ENCODE data around the gene CRIM1.

Gene CRIM1

DNA sequence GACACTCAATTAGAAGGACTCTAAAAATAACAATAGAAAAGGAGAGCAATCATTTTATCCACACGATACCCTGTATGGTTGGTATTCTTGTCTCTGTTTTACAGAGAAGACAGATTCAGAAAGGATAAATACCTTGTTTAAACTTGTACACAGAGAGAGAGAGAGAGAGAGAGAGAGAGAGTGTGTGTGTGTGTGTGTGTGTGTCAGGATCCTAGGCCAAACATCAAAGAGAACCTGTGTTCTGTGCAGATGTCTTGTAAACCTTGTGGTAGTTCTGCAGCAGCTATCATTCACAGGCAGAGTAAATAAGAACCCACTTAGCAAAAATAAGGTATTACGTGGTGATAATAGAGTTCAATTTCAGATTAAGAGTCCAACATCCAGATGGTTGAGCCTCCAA, 4.3 kb upstream of the CRIM1 start:
- ChIA-PET POLR2A (ENCODE audit: low non-redundant PET) (no interaction called here), CTCF (interaction anchor here (0.6 kb wide), 1 partner anchor 174 kb away, joined by 3 read pairs; no protein-coding TSS in a partner anchor)
- no peak overlapping the region for H3K27ac ChIP-seq
- TF ChIP-seq CTCF (conservative IDR thresholded peaks at IDR 0.05; ENCODE audit: low read depth), result no peak
- DNase-seq (ENCODE audit: low spot score), result no peak

DNA sequence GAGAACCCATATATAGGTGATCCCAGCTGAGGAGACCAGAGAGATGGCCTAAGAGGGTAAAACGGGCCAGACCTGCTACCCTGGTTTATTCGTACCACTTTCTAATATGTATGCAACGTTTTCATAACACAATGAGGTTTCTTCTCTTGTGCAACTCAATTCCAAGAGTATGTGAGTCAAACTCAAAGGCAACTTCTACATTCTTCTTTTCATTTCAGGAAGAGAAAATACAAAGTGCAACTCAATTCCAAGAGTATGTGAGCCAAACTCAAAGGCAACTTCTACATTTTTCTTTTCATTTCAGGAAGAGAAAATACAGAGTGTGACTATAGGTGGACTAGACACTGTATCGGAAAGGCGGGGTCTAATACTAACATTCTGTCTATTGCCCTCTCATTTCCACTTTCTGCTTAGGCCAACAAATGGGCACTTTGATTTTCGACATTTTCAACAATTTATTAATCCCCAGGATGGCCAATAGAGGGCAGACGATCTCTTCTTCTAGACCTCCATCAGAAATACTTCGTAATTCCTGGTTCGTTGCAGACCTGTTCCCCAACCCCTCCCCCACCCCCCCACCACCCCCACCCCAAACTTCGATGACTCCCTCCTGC, 3.7 kb upstream of the CRIM1 start:
- no peak for DNase-seq (ENCODE audit: low spot score)
- peak; percentile 61 for TF ChIP-seq CTCF (conservative IDR thresholded peaks at IDR 0.05; ENCODE audit: low read depth)
- ChIA-PET CTCF (interaction anchor here (0.7 to 1.1 kb wide), 3 partner anchors 108 to 1183 kb away, joined by 3 to 4 read pairs (median 3); no protein-coding TSS in a partner anchor), POLR2A (ENCODE audit: low non-redundant PET) (no interaction called here)
- H3K27ac ChIP-seq, result no peak overlapping the region

GRCh38 chr2:36352701-36353100, 2.9 kb upstream of the CRIM1 start:
- POLR2A ChIA-PET (ENCODE audit: low non-redundant PET), result no interaction called here
- no peak for TF ChIP-seq CTCF (conservative IDR thresholded peaks at IDR 0.05; ENCODE audit: low read depth)
- CTCF ChIA-PET, result interaction anchor here (0.5 to 1.1 kb wide), 11 partner anchors 14 to 1183 kb away, joined by 3 to 5 read pairs (median 3); no protein-coding TSS in a partner anchor
- H3K27ac ChIP-seq, result no peak overlapping the region
- no peak for DNase-seq (ENCODE audit: low spot score)

DNA sequence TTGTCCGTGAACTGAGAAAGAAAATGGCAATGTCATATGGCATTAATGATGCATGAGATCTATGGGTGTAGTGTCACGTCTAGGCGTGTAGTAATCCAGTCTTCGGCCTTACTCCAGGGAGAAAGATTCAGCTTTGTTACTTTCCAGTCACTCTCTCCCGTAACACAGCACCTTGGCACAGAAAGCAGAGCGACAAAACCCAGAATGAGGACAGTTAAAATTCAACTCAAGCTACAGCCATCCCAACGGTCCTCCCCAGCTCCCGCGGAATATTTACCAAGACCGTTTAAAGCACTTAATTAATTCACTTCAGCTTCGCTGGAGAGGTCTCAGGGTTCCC, 797 bp upstream of the CRIM1 start:
- DNase-seq (ENCODE audit: low spot score), result no peak
- no peak for TF ChIP-seq CTCF (conservative IDR thresholded peaks at IDR 0.05; ENCODE audit: low read depth)
- ChIA-PET CTCF (interaction anchor here (0.6 to 1.0 kb wide), 5 partner anchors 206 to 1827 kb away, joined by 3 read pairs; no protein-coding TSS in a partner anchor), POLR2A (ENCODE audit: low non-redundant PET) (no interaction called here)
- H3K27ac ChIP-seq, result peak overlapping the region; percentile 96

DNA sequence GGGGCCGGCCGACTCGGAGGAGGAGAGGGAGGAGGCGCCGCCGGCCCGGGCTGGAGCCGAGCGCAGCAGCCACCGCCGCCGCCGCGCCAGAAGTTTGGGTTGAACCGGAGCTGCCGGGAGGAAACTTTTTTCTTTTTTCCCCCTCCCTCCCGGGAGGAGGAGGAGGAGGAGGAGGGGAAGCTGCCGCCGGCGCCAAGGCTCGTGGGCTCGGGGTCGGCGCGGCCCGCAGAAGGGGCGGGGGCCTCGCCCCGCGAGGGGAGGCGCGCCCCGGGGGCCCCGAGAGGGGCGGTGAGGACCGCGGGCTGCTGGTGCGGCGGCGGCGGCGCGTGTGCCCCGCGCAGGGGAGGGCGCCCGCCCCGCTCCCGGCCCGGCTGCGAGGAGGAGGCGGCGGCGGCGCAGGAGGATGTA, 316 bp downstream of the CRIM1 start:
- DNase-seq (ENCODE audit: low spot score), result no peak
- POLR2A ChIA-PET (ENCODE audit: low non-redundant PET), result no interaction called here
- peak overlapping the region; percentile 96 for H3K27ac ChIP-seq
- CTCF ChIA-PET, result interaction anchor here (0.6 to 1.0 kb wide), 3 partner anchors 68 to 309 kb away, joined by 3 read pairs; no protein-coding TSS in a partner anchor
- no peak for TF ChIP-seq CTCF (conservative IDR thresholded peaks at IDR 0.05; ENCODE audit: low read depth)

DNA sequence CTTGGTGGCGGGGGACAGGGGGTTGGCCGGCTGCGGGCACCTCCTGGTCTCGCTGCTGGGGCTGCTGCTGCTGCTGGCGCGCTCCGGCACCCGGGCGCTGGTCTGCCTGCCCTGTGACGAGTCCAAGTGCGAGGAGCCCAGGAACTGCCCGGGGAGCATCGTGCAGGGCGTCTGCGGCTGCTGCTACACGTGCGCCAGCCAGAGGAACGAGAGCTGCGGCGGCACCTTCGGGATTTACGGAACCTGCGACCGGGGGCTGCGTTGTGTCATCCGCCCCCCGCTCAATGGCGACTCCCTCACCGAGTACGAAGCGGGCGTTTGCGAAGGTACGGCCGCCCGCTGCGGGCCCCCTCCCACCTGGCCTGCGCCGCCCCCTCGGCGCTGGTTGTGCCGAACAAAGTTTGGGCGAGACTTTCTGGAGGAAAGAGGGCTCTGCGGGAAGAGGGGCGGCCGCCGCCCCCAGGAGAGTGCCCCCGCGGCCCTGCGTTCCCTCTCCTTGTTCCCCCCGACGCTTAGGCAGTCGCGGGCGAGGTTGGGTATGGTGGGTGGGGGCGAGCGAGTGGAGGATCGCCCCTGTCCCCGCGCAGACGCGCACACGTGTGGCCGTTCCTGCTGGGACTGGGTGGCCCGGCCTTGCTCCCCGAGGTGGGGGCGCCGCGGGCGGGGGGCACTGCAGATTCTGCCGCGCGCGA, 866 bp downstream of the CRIM1 start:
- POLR2A ChIA-PET (ENCODE audit: low non-redundant PET), result no interaction called here
- DNase-seq (ENCODE audit: low spot score), result no peak
- no peak for TF ChIP-seq CTCF (conservative IDR thresholded peaks at IDR 0.05; ENCODE audit: low read depth)

More for the DNA sequence above, 866 bp downstream of the CRIM1 start:
- CTCF ChIA-PET, result interaction anchor here (0.6 to 1.9 kb wide), 4 partner anchors 16 to 143 kb away, joined by 3 to 8 read pairs (median 3); no protein-coding TSS in a partner anchor
- H3K27ac ChIP-seq, result peak overlapping the region; percentile 96

Measured in RWPE1 (cell line).